ENCODE results near the gene PLEKHH3.
A peak's percentile ranks its signal among the peaks of the same experiment; 100 is the strongest.
"Not testable (repeated sequence)": the region's sequence is repeated elsewhere in the genome, so short reads cannot be mapped to it uniquely, and the experiment has no call there.

The PLEKHH3 gene

GRCh38 chr17:42647778-42648177, 29.0 kb downstream of the PLEKHH3 start:
- TF ChIP-seq, protein P1, sequence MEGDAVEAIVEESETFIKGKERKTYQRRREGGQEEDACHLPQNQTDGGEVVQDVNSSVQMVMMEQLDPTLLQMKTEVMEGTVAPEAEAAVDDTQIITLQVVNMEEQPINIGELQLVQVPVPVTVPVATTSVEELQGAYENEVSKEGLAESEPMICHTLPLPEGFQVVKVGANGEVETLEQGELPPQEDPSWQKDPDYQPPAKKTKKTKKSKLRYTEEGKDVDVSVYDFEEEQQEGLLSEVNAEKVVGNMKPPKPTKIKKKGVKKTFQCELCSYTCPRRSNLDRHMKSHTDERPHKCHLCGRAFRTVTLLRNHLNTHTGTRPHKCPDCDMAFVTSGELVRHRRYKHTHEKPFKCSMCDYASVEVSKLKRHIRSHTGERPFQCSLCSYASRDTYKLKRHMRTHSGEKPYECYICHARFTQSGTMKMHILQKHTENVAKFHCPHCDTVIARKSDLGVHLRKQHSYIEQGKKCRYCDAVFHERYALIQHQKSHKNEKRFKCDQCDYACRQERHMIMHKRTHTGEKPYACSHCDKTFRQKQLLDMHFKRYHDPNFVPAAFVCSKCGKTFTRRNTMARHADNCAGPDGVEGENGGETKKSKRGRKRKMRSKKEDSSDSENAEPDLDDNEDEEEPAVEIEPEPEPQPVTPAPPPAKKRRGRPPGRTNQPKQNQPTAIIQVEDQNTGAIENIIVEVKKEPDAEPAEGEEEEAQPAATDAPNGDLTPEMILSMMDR (IDR thresholded peaks at IDR 0.05; ENCODE audit: low read depth, low read length): no peak
- no peaks in the 10 kb centered on the region for H3K9me3 ChIP-seq
- no peaks in the 10 kb centered on the region for H3K36me3 ChIP-seq
- no peak for DNase-seq
- no peaks in the 10 kb centered on the region for H3K27me3 ChIP-seq
- no peak overlapping the region for H3K4me3 ChIP-seq (ENCODE audit: low read depth, low read length)
- no peaks in the 10 kb centered on the region for H3K4me1 ChIP-seq

GRCh38 chr17:42642336-42642735, 34.5 kb downstream of the PLEKHH3 start:
- H3K36me3 ChIP-seq: no peaks in the 10 kb centered on the region
- no peaks in the 10 kb centered on the region for H3K4me1 ChIP-seq
- H3K27me3 ChIP-seq: no peaks in the 10 kb centered on the region
- no peak overlapping the region for H3K4me3 ChIP-seq (ENCODE audit: low read depth, low read length)
- TF ChIP-seq, protein P1 (IDR thresholded peaks at IDR 0.05; ENCODE audit: low read depth, low read length): no peak
- no peaks in the 10 kb centered on the region for H3K9me3 ChIP-seq
- DNase-seq: peak; percentile 44

DNA sequence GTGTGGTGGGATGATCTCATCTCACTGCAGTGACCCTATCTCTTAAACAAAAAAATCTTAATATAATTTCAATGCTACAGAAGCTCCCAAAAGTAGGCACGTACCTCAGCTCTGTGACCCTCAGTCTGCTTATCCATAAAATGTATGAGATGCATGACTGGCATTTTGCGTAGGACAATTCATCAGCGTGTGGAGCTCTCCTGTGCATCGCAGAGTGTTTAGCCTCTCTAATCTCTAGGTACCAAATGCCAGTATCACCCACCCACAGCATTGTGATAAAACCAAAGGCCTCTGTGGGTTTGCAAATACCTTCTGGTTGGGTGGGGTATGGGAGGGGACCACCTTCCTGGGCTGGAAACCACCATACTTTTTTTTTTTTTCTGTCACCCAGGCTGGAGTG, 36.7 kb downstream of the PLEKHH3 start:
- TF ChIP-seq, protein P1 (IDR thresholded peaks at IDR 0.05; ENCODE audit: low read depth, low read length): no peak
- DNase-seq: no peak
- no peaks in the 10 kb centered on the region for H3K4me1 ChIP-seq
- no peaks in the 10 kb centered on the region for H3K9me3 ChIP-seq
- H3K4me3 ChIP-seq (ENCODE audit: low read depth, low read length): no peak overlapping the region
- no peaks in the 10 kb centered on the region for H3K36me3 ChIP-seq
- H3K27me3 ChIP-seq: no peaks in the 10 kb centered on the region

- no peak for DNase-seq
- H3K9me3 ChIP-seq: no peaks in the 10 kb centered on the region
- no peaks in the 10 kb centered on the region for H3K27me3 ChIP-seq
- TF ChIP-seq, protein P1 (IDR thresholded peaks at IDR 0.05; ENCODE audit: low read depth, low read length): no peak
- no peaks in the 10 kb centered on the region for H3K36me3 ChIP-seq
- H3K4me1 ChIP-seq: no peaks in the 10 kb centered on the region
- H3K4me3 ChIP-seq (ENCODE audit: low read depth, low read length): no peak overlapping the region
Observed at GRCh38 chr17:42639525-42640113, 37.2 kb downstream of the PLEKHH3 start.

- Histone ChIP-seq H3K36me3 (no peaks in the 10 kb centered on the region), H3K4me1 (peaks cover 6% of the 10 kb centered on the region), H3K9me3 (no peaks in the 10 kb centered on the region), H3K4me3 (ENCODE audit: low read depth, low read length) (no peak overlapping the region), H3K27me3 (no peaks in the 10 kb centered on the region)
- TF ChIP-seq, protein P1 (IDR thresholded peaks at IDR 0.05; ENCODE audit: low read depth, low read length): no peak
- DNase-seq: no peak
Observed at GRCh38 chr17:42632949-42633444, 43.8 kb downstream of the PLEKHH3 start.

DNA sequence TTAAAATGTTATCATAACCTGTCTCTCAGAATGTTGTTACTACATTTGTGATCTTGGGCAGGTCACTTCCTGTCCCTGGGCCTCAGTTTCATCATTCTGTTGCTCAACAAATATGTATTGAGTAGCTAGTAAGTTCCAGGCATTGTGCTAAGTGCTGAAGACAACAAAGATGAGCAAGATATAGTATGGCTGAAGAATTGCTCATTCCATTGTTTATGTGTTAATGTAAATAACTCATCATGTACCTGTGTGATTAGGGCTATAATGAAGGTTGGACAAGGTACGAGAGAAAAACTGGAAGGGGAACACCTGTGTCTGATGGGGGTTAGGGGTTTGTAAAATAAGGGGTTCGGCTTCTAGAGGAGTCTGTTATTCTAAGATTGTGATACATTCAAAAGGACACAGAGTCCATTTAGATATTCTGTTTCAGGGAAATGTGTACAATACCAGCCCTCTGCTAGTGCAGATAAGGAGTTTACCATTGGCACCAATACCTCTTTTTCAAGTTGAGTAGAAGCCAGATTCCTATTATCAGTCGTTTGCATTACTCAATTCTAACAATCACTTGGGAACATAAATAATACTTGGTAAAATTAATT, 47.3 kb downstream of the PLEKHH3 start:
- Histone ChIP-seq H3K4me1 (peaks cover 6% of the 10 kb centered on the region), H3K4me3 (ENCODE audit: low read depth, low read length) (no peak overlapping the region), H3K27me3 (no peaks in the 10 kb centered on the region), H3K9me3 (no peaks in the 10 kb centered on the region), H3K36me3 (no peaks in the 10 kb centered on the region)
- TF ChIP-seq, protein P1 (IDR thresholded peaks at IDR 0.05; ENCODE audit: low read depth, low read length): no peak
- DNase-seq: no peak

- peaks cover 11% of the 10 kb centered on the region for H3K4me1 ChIP-seq
- H3K27me3 ChIP-seq; H3K36me3 ChIP-seq; DNase-seq; H3K4me3 ChIP-seq (ENCODE audit: low read depth, low read length); H3K9me3 ChIP-seq: not testable (repeated sequence)
Observed at GRCh38 chr17:42627032-42627764, 49.6 kb downstream of the PLEKHH3 start.
